HL-60 (cell line): ENCODE results near the gene WDR19.

Experiments used
- DNase-seq, 2 experiments: peaks; one replicate each; pipeline ENCODE4 v3.0.0-alpha.2; 2010 to 2020; ENCODE audit warnings: low read depth in 1 of 2, low spot score in 1 of 2
- H3K27ac ChIP-seq: fragments of 250-450 bp; sonication (Bioruptor Pico); replicated peaks from 2 replicates; pipeline ENCODE4 v1.5.1; 2020; ENCODE audit warnings: mild to moderate bottlenecking, moderate library complexity
- H3K27me3 ChIP-seq: fragments of 250-450 bp; sonication (Bioruptor Pico); 2 replicates; pipeline ENCODE4 v1.5.1; 2021; ENCODE audit warnings: mild to moderate bottlenecking, moderate library complexity; ENCODE audit not compliant: insufficient read depth, poor library complexity, severe bottlenecking
- H3K4me3 ChIP-seq: replicated peaks from 2 replicates; pipeline ENCODE4 v1.5.1; 2011; ENCODE audit warnings: mild to moderate bottlenecking, control low read depth, low read length; ENCODE audit not compliant: insufficient read depth
- CTCF ChIP-seq: IDR thresholded peaks from one replicate; pipeline ENCODE4 v1.5.1; 2011; ENCODE audit warnings: low read length, control low read depth, inconsistent platforms; ENCODE audit not compliant: insufficient read depth
- GABPA ChIP-seq: IDR thresholded peaks from 2 replicates; pipeline ENCODE4 v1.6.1; 2012; ENCODE audit warnings: low read depth
- POLR2AphosphoS5 ChIP-seq: IDR thresholded peaks from 2 replicates; pipeline ENCODE4 v1.6.1; 2012; ENCODE audit warnings: low read depth
- SPI1 ChIP-seq: IDR thresholded peaks from 2 replicates; pipeline ENCODE4 v1.6.1; 2012; ENCODE audit warnings: low read depth, mild to moderate bottlenecking, borderline replicate concordance
- TF ChIP-seq, protein P1 (sequence below): IDR thresholded peaks from 2 replicates; pipeline ENCODE4 v1.6.1; 2012; ENCODE audit warnings: low read depth; ENCODE audit not compliant: insufficient replicate concordance

WDR19 gene

GRCh38 chr4:39323821-39324220 is 141.5 kb downstream of the WDR19 start:
- no peak overlapping the region for H3K4me3 ChIP-seq

GRCh38 chr4:39324446-39324845 is 142.1 kb downstream of the WDR19 start:
- DNase-seq: no peak

More at GRCh38 chr4:39323821-39324220, 141.5 kb downstream of the WDR19 start:
- DNase-seq: no peak
- Histone ChIP-seq H3K27ac (no peak overlapping the region), H3K27me3 (no peaks in the 10 kb centered on the region)
- TF ChIP-seq POLR2AphosphoS5: no peak
- TF ChIP-seq CTCF: no peak
- no peak for TF ChIP-seq GABPA
- no peak for TF ChIP-seq SPI1

DNA sequence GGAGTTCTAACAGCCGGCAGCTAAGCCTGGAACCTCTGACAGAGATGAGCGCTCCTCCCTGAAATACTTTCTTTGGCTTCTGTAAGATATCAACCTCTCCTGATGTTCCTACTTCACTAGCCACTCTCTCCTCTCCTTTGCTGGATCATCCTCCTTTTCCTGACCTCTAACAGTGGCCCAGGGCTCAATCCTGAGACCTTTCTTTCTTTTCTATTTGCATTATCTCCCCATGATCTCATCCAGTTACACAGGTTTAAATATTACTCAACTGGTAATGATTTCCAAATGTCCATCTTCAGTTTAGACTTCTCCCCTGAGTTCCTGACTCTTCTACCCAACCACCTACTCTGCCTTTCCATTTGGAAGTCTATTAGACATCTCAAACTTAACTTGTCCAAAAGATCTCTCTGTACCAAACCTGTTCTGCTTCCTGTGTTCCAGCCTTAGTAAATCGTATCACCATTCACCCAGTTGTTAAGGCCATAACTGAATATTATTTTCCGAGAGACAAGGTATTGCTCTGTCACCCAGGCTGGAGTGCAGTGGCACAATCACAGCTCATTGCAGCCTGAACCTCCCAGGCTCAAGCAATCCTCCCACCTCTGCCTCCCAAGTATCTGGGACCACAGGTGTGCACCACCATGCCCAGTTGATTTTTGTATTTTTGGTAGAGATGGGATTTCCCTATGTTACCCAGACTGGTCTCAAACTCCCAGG is 142.7 kb downstream of the WDR19 start:
- Histone ChIP-seq H3K27me3 (no peaks in the 10 kb centered on the region), H3K27ac (no peak overlapping the region), H3K4me3 (no peak overlapping the region)
- DNase-seq: no peak
- TF ChIP-seq CTCF (no peak), POLR2AphosphoS5 (no peak), SPI1 (no peak), GABPA (no peak)
- TF ChIP-seq, protein P1, sequence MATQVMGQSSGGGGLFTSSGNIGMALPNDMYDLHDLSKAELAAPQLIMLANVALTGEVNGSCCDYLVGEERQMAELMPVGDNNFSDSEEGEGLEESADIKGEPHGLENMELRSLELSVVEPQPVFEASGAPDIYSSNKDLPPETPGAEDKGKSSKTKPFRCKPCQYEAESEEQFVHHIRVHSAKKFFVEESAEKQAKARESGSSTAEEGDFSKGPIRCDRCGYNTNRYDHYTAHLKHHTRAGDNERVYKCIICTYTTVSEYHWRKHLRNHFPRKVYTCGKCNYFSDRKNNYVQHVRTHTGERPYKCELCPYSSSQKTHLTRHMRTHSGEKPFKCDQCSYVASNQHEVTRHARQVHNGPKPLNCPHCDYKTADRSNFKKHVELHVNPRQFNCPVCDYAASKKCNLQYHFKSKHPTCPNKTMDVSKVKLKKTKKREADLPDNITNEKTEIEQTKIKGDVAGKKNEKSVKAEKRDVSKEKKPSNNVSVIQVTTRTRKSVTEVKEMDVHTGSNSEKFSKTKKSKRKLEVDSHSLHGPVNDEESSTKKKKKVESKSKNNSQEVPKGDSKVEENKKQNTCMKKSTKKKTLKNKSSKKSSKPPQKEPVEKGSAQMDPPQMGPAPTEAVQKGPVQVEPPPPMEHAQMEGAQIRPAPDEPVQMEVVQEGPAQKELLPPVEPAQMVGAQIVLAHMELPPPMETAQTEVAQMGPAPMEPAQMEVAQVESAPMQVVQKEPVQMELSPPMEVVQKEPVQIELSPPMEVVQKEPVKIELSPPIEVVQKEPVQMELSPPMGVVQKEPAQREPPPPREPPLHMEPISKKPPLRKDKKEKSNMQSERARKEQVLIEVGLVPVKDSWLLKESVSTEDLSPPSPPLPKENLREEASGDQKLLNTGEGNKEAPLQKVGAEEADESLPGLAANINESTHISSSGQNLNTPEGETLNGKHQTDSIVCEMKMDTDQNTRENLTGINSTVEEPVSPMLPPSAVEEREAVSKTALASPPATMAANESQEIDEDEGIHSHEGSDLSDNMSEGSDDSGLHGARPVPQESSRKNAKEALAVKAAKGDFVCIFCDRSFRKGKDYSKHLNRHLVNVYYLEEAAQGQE: no peak

More at GRCh38 chr4:39324446-39324845, 142.1 kb downstream of the WDR19 start:
- Histone ChIP-seq H3K27ac (no peak overlapping the region), H3K27me3 (no peaks in the 10 kb centered on the region), H3K4me3 (no peak overlapping the region)
- TF ChIP-seq CTCF: no peak
- TF ChIP-seq, protein P1: no peak
- TF ChIP-seq GABPA: no peak
- no peak for TF ChIP-seq SPI1
